Caco-2 (cell line): ENCODE data around the gene CRYBB1. TPM values are rescaled to one million over a fixed set of nuclear protein-coding genes. Genes with fewer than 3 reads are reported as not detected.

ENCODE experiments used
- BruUV-seq: library from RNA; stranded (reverse); fragments of 400-500 nt; replicated peaks from 2 replicates; lab custom pipeline; 2021; lab: Mats Ljungman, UMichigan
- CTCF ChIA-PET: fragments of 300-600 bp; sonication (Branson Sonifier 250); formaldehyde crosslinking; loops from one replicate; lab custom pipeline; 2022; ENCODE audit warnings: antibody characterized with exemption; lab: Charles Lee
- POLR2A ChIA-PET: fragments of 300-600 bp; sonication (Branson Sonifier 250); formaldehyde crosslinking; loops from one replicate; lab custom pipeline; 2022; ENCODE audit warnings: antibody characterized with exemption; lab: Charles Lee
- DNase-seq, 2 experiments: peaks; one replicate each; pipeline versions ENCODE4 v3.0.0 to v3.0.0-alpha.2; 2020 to 2022
- H3K27me3 ChIP-seq: replicated peaks from 2 replicates; pipeline ENCODE4 v1.6.0; 2011; ENCODE audit warnings: low read length; ENCODE audit not compliant: control insufficient read depth, insufficient read depth
- H3K36me3 ChIP-seq: 2 replicates; pipeline ENCODE4 v1.5.1; 2011; ENCODE audit warnings: low read length; ENCODE audit not compliant: control insufficient read depth, insufficient read depth
- H3K4me1 ChIP-seq: fragments of 250-450 bp; sonication (Bioruptor Pico); 2 replicates; pipeline ENCODE4 v1.5.1; 2020; ENCODE audit warnings: mild to moderate bottlenecking
- H3K4me3 ChIP-seq: 2 replicates; pipeline ENCODE4 v1.5.1; 2011; ENCODE audit warnings: low read depth, mild to moderate bottlenecking, control low read depth, low read length
- H3K9me3 ChIP-seq: fragments of 250-450 bp; sonication (Bioruptor Pico); 2 replicates; pipeline ENCODE4 v1.5.1; 2020; ENCODE audit warnings: mild to moderate bottlenecking, moderate library complexity
- H3K27ac Mint-ChIP-seq: one replicate; pipeline ENCODE4 v1.8.0; 2022; ENCODE audit warnings: mixed read lengths; ENCODE audit not compliant: unreplicated experiment
- H3K27me3 Mint-ChIP-seq: one replicate; pipeline ENCODE4 v1.8.0; 2022; ENCODE audit warnings: mixed read lengths; ENCODE audit not compliant: insufficient read depth, unreplicated experiment
- H3K36me3 Mint-ChIP-seq: one replicate; pipeline ENCODE4 v1.8.0; 2022; ENCODE audit warnings: mild to moderate bottlenecking, mixed read lengths; ENCODE audit not compliant: insufficient read depth, unreplicated experiment
- H3K4me1 Mint-ChIP-seq: one replicate; pipeline ENCODE4 v1.8.0; 2022; ENCODE audit warnings: low read depth, mixed read lengths; ENCODE audit not compliant: unreplicated experiment
- H3K4me3 Mint-ChIP-seq: one replicate; pipeline ENCODE4 v1.8.0; 2022; ENCODE audit warnings: mild to moderate bottlenecking, moderate library complexity, mixed read lengths; ENCODE audit not compliant: unreplicated experiment
- H3K9me3 Mint-ChIP-seq: one replicate; pipeline ENCODE4 v1.8.0; 2022; ENCODE audit warnings: mixed read lengths; ENCODE audit not compliant: unreplicated experiment
- CTCF ChIP-seq, 2 experiments: fragments of 200-600 bp in 1 of 2; IDR thresholded peaks; 1 replicate in 1 of 2; 2 replicates in 1 of 2; pipeline versions ENCODE4 v1.5.1 to v1.8.0; 2011 to 2022; ENCODE audit warnings: antibody characterized with exemption in 1 of 2, control low read depth in 1 of 2, inconsistent platforms in 1 of 2, low read depth in 1 of 2, low read length in 1 of 2, mild to moderate bottlenecking in 1 of 2, moderate library complexity in 1 of 2; ENCODE audit not compliant: insufficient read depth in 1 of 2, severe bottlenecking in 1 of 2, unreplicated experiment in 1 of 2
- intact Hi-C: fragments of 100-400 bp; cut with micrococcal nuclease; formaldehyde crosslinking; loops from one replicate; pipeline ENCODE4 v1.10.0; 2022; ENCODE audit not compliant: unreplicated experiment
- total RNA-seq: library from RNA; stranded (reverse); gene quantifications from 2 replicates; pipeline ENCODE4 v1.2.3, GENCODE V29; 2022

CRYBB1 gene
- total RNA-seq, 1 experiment from 2014 or later: not detected

- H3K9me3 Mint-ChIP-seq: no peaks in the 10 kb centered on the region
- H3K27ac Mint-ChIP-seq: no peak overlapping the region
- Histone ChIP-seq H3K4me3 (no peak overlapping the region), H3K27me3 (no peaks in the 10 kb centered on the region), H3K4me1 (no peaks in the 10 kb centered on the region), H3K9me3 (no peaks in the 10 kb centered on the region), H3K36me3 (no peaks in the 10 kb centered on the region)
- ChIA-PET POLR2A (no interaction called here), CTCF (no interaction called here)
- H3K36me3 Mint-ChIP-seq: peaks cover 4% of the 10 kb centered on the region
- H3K27me3 Mint-ChIP-seq: peaks cover 8% of the 10 kb centered on the region
- no peak for TF ChIP-seq CTCF (IDR thresholded peaks at IDR 0.05; ENCODE audit: insufficient read depth in 1 of 2, low read depth in 1 of 2, low read length in 1 of 2, severe bottlenecking in 1 of 2, unreplicated experiment in 1 of 2)
- H3K4me3 Mint-ChIP-seq: no peak overlapping the region
- no TSS peak for BruUV-seq
- DNase-seq: no peak
- no peaks in the 10 kb centered on the region for H3K4me1 Mint-ChIP-seq
- intact Hi-C loops: no loop called here
Measured at GRCh38 chr22:26612652-26613051, 5.2 kb downstream of the CRYBB1 start.

DNA sequence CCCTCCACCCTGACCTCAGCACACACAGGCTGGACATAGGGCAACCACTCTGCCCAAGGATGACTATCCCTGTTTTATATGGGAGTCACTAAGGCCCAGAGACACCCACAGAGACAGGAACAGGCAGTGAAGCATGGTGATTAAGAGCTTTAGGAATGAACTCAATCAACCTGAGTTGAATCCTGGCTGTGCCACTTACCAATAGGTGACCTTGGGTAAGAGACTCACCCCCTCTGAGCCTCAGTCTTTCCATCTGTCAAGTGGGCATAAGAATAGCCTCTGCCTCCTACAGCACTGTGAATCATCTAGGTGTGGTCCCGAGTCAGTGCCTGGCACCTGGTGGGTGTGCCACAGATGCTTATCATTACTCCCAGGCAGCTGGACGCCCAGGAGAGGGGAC is 6.8 kb downstream of the CRYBB1 start:
- H3K4me3 Mint-ChIP-seq: no peak overlapping the region
- no peak for TF ChIP-seq CTCF (IDR thresholded peaks at IDR 0.05; ENCODE audit: insufficient read depth in 1 of 2, low read depth in 1 of 2, low read length in 1 of 2, severe bottlenecking in 1 of 2, unreplicated experiment in 1 of 2)
- CTCF ChIA-PET: interaction anchor here (0.6 kb wide), 1 partner anchor 34 kb away, joined by 4 read pairs; no protein-coding TSS in a partner anchor
- no peaks in the 10 kb centered on the region for H3K4me1 Mint-ChIP-seq
- peaks cover 5% of the 10 kb centered on the region for H3K27me3 Mint-ChIP-seq
- no peak overlapping the region for H3K27ac Mint-ChIP-seq
- no TSS peak for BruUV-seq
- Histone ChIP-seq H3K9me3 (no peaks in the 10 kb centered on the region), H3K4me1 (no peaks in the 10 kb centered on the region), H3K4me3 (no peak overlapping the region), H3K27me3 (no peaks in the 10 kb centered on the region), H3K36me3 (no peaks in the 10 kb centered on the region)
- no peaks in the 10 kb centered on the region for H3K9me3 Mint-ChIP-seq
- H3K36me3 Mint-ChIP-seq: peaks cover 4% of the 10 kb centered on the region
- no peak for DNase-seq
- intact Hi-C loops: no loop called here
- POLR2A ChIA-PET: no interaction called here

GRCh38 chr22:26610072-26610958 is 7.5 kb downstream of the CRYBB1 start:
- Mint-ChIP-seq H3K27me3 (peaks cover 5% of the 10 kb centered on the region), H3K36me3 (peaks cover 4% of the 10 kb centered on the region), H3K27ac (no peak overlapping the region), H3K9me3 (no peaks in the 10 kb centered on the region), H3K4me3 (no peak overlapping the region), H3K4me1 (no peaks in the 10 kb centered on the region)
- intact Hi-C loops: no loop called here
- POLR2A ChIA-PET: no interaction called here
- Histone ChIP-seq H3K4me1 (no peaks in the 10 kb centered on the region), H3K36me3 (no peaks in the 10 kb centered on the region), H3K27me3 (no peaks in the 10 kb centered on the region), H3K9me3 (no peaks in the 10 kb centered on the region), H3K4me3 (no peak overlapping the region)
- no peak for TF ChIP-seq CTCF (IDR thresholded peaks at IDR 0.05; ENCODE audit: insufficient read depth in 1 of 2, low read depth in 1 of 2, low read length in 1 of 2, severe bottlenecking in 1 of 2, unreplicated experiment in 1 of 2)
- no TSS peak for BruUV-seq
- DNase-seq: no peak
- CTCF ChIA-PET: interaction anchor here (0.6 kb wide), 1 partner anchor 34 kb away, joined by 4 read pairs; no protein-coding TSS in a partner anchor
